Measurements from ENCODE around the gene FAM107A.

GRCh38 chr3:58588030-58588614 is 10.9 kb upstream of the FAM107A start:
- TF ChIP-seq PHB (CRISPR knock-in tag; IDR thresholded peaks at IDR 0.05) = no peak
- TF ChIP-seq KLF13 (tag; IDR thresholded peaks at IDR 0.05; ENCODE audit: borderline replicate concordance, low read depth) = no peak
